Liver (tissue), 9 donors: ENCODE results near the gene RNF10. TPM values are rescaled to one million over a fixed set of nuclear protein-coding genes. Genes with fewer than 3 reads are reported as not detected.
"Not testable (repeated sequence)": the region's sequence is repeated elsewhere in the genome, so short reads cannot be mapped to it uniquely, and the experiment has no call there.

Experiments
- DNase-seq: peaks from one replicate; pipeline ENCODE4 v3.0.0-alpha.2; 2017; ENCODE audit warnings: low spot score
- H3K27ac ChIP-seq, 2 donors: one replicate each; pipeline ENCODE4 v1.7.0; 2013; ENCODE audit warnings: inconsistent platforms in 2 of 2, low read length in 2 of 2, control low read depth in 1 of 2, low read depth in 1 of 2, mild to moderate bottlenecking in 1 of 2
- H3K27me3 ChIP-seq, 4 donors: one replicate each; pipeline versions ENCODE4 v1.6.1 to v1.7.0; 2013; ENCODE audit warnings: low read length in 3 of 4, inconsistent platforms in 1 of 4, mild to moderate bottlenecking in 1 of 4, moderate library complexity in 1 of 4; ENCODE audit not compliant: control insufficient read depth in 4 of 4, insufficient read depth in 4 of 4
- H3K36me3 ChIP-seq, 4 donors: one replicate each; pipeline versions ENCODE4 v1.6.1 to v1.7.0; 2013; ENCODE audit warnings: low read length in 3 of 4, mild to moderate bottlenecking in 3 of 4, low read depth in 1 of 4, moderate library complexity in 1 of 4; ENCODE audit not compliant: control insufficient read depth in 4 of 4, insufficient read depth in 3 of 4
- H3K4me1 ChIP-seq, 4 donors: one replicate each; pipeline versions ENCODE4 v1.6.1 to v1.7.0; 2013; ENCODE audit warnings: low read length in 3 of 4, mild to moderate bottlenecking in 3 of 4, moderate library complexity in 1 of 4; ENCODE audit not compliant: control insufficient read depth in 4 of 4, insufficient read depth in 4 of 4
- H3K4me3 ChIP-seq, 3 donors: one replicate each; pipeline versions ENCODE4 v1.6.1 to v1.7.0; 2013; ENCODE audit warnings: low read length in 3 of 3, control low read depth in 1 of 3, low read depth in 1 of 3, mild to moderate bottlenecking in 1 of 3
- H3K9ac ChIP-seq, 2 donors: one replicate each; pipeline ENCODE4 v1.7.0; 2013; ENCODE audit warnings: low read length in 2 of 2, mild to moderate bottlenecking in 2 of 2, moderate library complexity in 2 of 2, control low read depth in 1 of 2, low read depth in 1 of 2
- H3K9me3 ChIP-seq, 4 donors: one replicate each; pipeline versions ENCODE4 v1.6.1 to v1.7.0; 2013; ENCODE audit warnings: low read length in 3 of 4; ENCODE audit not compliant: control insufficient read depth in 4 of 4
- EGR1 ChIP-seq, 2 donors: IDR thresholded peaks; 2 replicates each; pipeline ENCODE4 v1.6.1; 2016 to 2018; ENCODE audit warnings: antibody characterized with exemption in 2 of 2, low read depth in 2 of 2
- FOXA2 ChIP-seq: IDR thresholded peaks from 2 replicates; pipeline ENCODE4 v1.6.1; 2016; ENCODE audit warnings: antibody characterized with exemption
- HNF4A ChIP-seq, 2 donors: conservative IDR thresholded peaks; 2 replicates each; pipeline ENCODE4 v1.6.1; 2016; ENCODE audit warnings: antibody characterized with exemption in 2 of 2, mild to moderate bottlenecking in 2 of 2
- HNF4G ChIP-seq: IDR thresholded peaks from 2 replicates; pipeline ENCODE4 v1.6.1; 2016; ENCODE audit warnings: antibody characterized with exemption
- JUND ChIP-seq, 2 donors: IDR thresholded peaks; 2 replicates each; pipeline ENCODE4 v1.6.1; 2016; ENCODE audit warnings: antibody characterized with exemption in 2 of 2
- NR2F2 ChIP-seq: IDR thresholded peaks from 2 replicates; pipeline ENCODE4 v1.6.1; 2016; ENCODE audit warnings: antibody characterized with exemption
- RAD21 ChIP-seq, 2 donors: IDR thresholded peaks; 2 replicates each; pipeline ENCODE4 v1.6.1; 2016; ENCODE audit warnings: antibody characterized with exemption in 2 of 2, mild to moderate bottlenecking in 2 of 2
- REST ChIP-seq: IDR thresholded peaks from 2 replicates; pipeline ENCODE4 v1.6.1; 2016; ENCODE audit warnings: antibody characterized with exemption, mild to moderate bottlenecking
- RXRA ChIP-seq, 2 donors: IDR thresholded peaks; 2 replicates each; pipeline ENCODE4 v1.6.1; 2017 to 2018; ENCODE audit warnings: antibody characterized with exemption in 2 of 2, mild to moderate bottlenecking in 1 of 2
- SP1 ChIP-seq: IDR thresholded peaks from 2 replicates; pipeline ENCODE4 v1.6.1; 2018; ENCODE audit warnings: antibody characterized with exemption, mild to moderate bottlenecking
- TAF1 ChIP-seq: conservative IDR thresholded peaks from 2 replicates; pipeline ENCODE4 v1.6.1; 2016; ENCODE audit warnings: antibody characterized with exemption, mild to moderate bottlenecking
- ZBTB33 ChIP-seq: IDR thresholded peaks from 2 replicates; pipeline ENCODE4 v1.6.1; 2016; ENCODE audit warnings: antibody characterized with exemption
- WGBS: extraction: QIAGEN DNeasy Blood & Tissue Kit; methylation state at CpG from one replicate; pipeline ENCODE4 v1.1.7; 2013; 5-methylcytosine and 5-hydroxymethylcytosine counted together
- polyA plus RNA-seq, 2 donors: library from polyadenylated mRNA; stranded (reverse) in 1 of 2; unstranded in 1 of 2; fragments of 200-250 nt in 1 of 2; fragments of >200 nt in 1 of 2; fragmentation: Nextera tagmentation in 1 of 2; extraction: Ambion mirVana in 1 of 2; gene quantifications; one replicate each; pipeline versions ENCODE4 v1.2.1 to v1.2.3, GENCODE V29; 2013 to 2015
- total RNA-seq, 2 donors: library from RNA; depleted of rRNA; stranded (reverse); fragments of >200 nt; gene quantifications; one replicate each; pipeline ENCODE4 v1.2.3, GENCODE V29; 2014
- donor health status: healthy.
- donor health status: healthy.
- donor health status: healthy.
- donor health status: healthy.
- donor health status: healthy.

Gene RNF10
- total and polyA plus RNA-seq, 4 donors: 48.0 to 157 (median 75.6) TPM

GRCh38 chr12:120614848-120615247 is 80.7 kb downstream of the RNF10 start (continued):
- no peak for TF ChIP-seq REST

- 82% methylated on average over 3 of the region's 3 CpGs for whole genome bisulfite sequencing
- not testable (repeated sequence) for DNase-seq, H3K9ac ChIP-seq
Observed at GRCh38 chr12:120617193-120617592, 83.0 kb downstream of the RNF10 start.

GRCh38 chr12:120617767-120618166 is 83.6 kb downstream of the RNF10 start:
- not testable (repeated sequence) for H3K27ac ChIP-seq, H3K4me3 ChIP-seq, H3K4me1 ChIP-seq, H3K9me3 ChIP-seq, DNase-seq, H3K36me3 ChIP-seq, H3K27me3 ChIP-seq, H3K9ac ChIP-seq
- WGBS: 90% methylated on average over 4 of the region's 4 CpGs

More at GRCh38 chr12:120617193-120617592, 83.0 kb downstream of the RNF10 start:
- not testable (repeated sequence) for H3K9me3 ChIP-seq, H3K36me3 ChIP-seq, H3K27ac ChIP-seq, H3K4me1 ChIP-seq, H3K4me3 ChIP-seq, H3K27me3 ChIP-seq

GRCh38 chr12:120618954-120619615 is 84.9 kb downstream of the RNF10 start:
- 44% methylated on average over 8 of the region's 8 CpGs for WGBS
- no peak overlapping the region for H3K9ac ChIP-seq
- peaks cover 0 to 2% (median 0%) of the 10 kb centered on the region in 4 donors for H3K27me3 ChIP-seq
- no peak overlapping the region for H3K4me3 ChIP-seq
- H3K27ac ChIP-seq: no peak overlapping the region
- H3K36me3 ChIP-seq: no peaks in the 10 kb centered on the region
- H3K9me3 ChIP-seq: no peaks in the 10 kb centered on the region
- no peaks in the 10 kb centered on the region for H3K4me1 ChIP-seq
- no peak for DNase-seq
- no peak for TF ChIP-seq ZBTB33
- no peak for TF ChIP-seq JUND (IDR thresholded peaks at IDR 0.05)
- no peak for TF ChIP-seq HNF4G
- no peak for TF ChIP-seq NR2F2
- no peak for TF ChIP-seq TAF1
- TF ChIP-seq RAD21 (IDR thresholded peaks at IDR 0.05): no peak
- no peak for TF ChIP-seq REST
- no peak for TF ChIP-seq RXRA (IDR thresholded peaks at IDR 0.05)
- no peak for TF ChIP-seq FOXA2
- no peak for TF ChIP-seq EGR1 (IDR thresholded peaks at IDR 0.05; ENCODE audit: low read depth in 2 of 2)
- TF ChIP-seq HNF4A (conservative IDR thresholded peaks at IDR 0.05): no peak
- TF ChIP-seq SP1: no peak
